Activated CD8-positive, alpha-beta T cell treated with anti-CD3 and anti-CD28 coated beads, Interleukin-2, amount 10 ng/mL, durations not matched to agents 7 days and 5 days (primary cell): ENCODE measurements around the gene CPNE9. TPM values are rescaled to one million over a fixed set of nuclear protein-coding genes. Genes with fewer than 3 reads are reported as not detected.

Source experiments
- ATAC-seq: fragments of 150-1000 bp; cut with Tn5 transposase; one replicate; pipeline ENCODE4 v1.10.0; 2021; ENCODE audit warnings: moderate library complexity
- CTCF ChIA-PET: fragments of 350-600 bp; sonication (Branson Sonifier 250); formaldehyde crosslinking; loops from one replicate; lab custom pipeline; 2021; ENCODE audit warnings: antibody characterized with exemption; lab: Charles Lee
- POLR2A ChIA-PET: fragments of 350-600 bp; sonication (Branson Sonifier 250); formaldehyde crosslinking; loops from one replicate; lab custom pipeline; 2021; ENCODE audit warnings: antibody characterized with exemption; lab: Charles Lee
- DNase-seq: peaks from one replicate; pipeline ENCODE4 v3.0.0-alpha.2; 2020
- H3K27ac Mint-ChIP-seq: one replicate; pipeline ENCODE4 v1.8.0; 2021; ENCODE audit warnings: mild to moderate bottlenecking, mixed read lengths
- H3K27me3 Mint-ChIP-seq: one replicate; pipeline ENCODE4 v1.8.0; 2021; ENCODE audit warnings: low read depth, mixed read lengths
- H3K36me3 Mint-ChIP-seq: one replicate; pipeline ENCODE4 v1.8.0; 2021; ENCODE audit warnings: low read depth, mixed read lengths
- H3K4me1 Mint-ChIP-seq: one replicate; pipeline ENCODE4 v1.8.0; 2021; ENCODE audit warnings: low read depth, mixed read lengths
- H3K4me3 Mint-ChIP-seq: one replicate; pipeline ENCODE4 v1.8.0; 2021; ENCODE audit warnings: mild to moderate bottlenecking, mixed read lengths
- H3K9me3 Mint-ChIP-seq: one replicate; pipeline ENCODE4 v1.8.0; 2022; ENCODE audit warnings: mixed read lengths; ENCODE audit not compliant: insufficient read depth
- total RNA-seq, 2 experiments: library from RNA; stranded (reverse); gene quantifications; one replicate each; pipeline ENCODE4 v1.2.3, GENCODE V29; 2021

Gene CPNE9
- total RNA-seq, 2 experiments from 2014 or later = not detected

- Mint-ChIP-seq H3K9me3 (no peaks in the 10 kb centered on the region), H3K36me3 (peaks cover 14% of the 10 kb centered on the region), H3K4me1 (peaks cover 6% of the 10 kb centered on the region), H3K27me3 (peaks cover 27% of the 10 kb centered on the region), H3K27ac (no peak overlapping the region), H3K4me3 (no peak overlapping the region)
- POLR2A ChIA-PET = no interaction called here
- DNase-seq (no peak), ATAC-seq (no peak)
- CTCF ChIA-PET = no interaction called here
Observed at GRCh38 chr3:9701711-9702110, 1.9 kb upstream of the CPNE9 start.

- Mint-ChIP-seq H3K4me3 (no peak overlapping the region), H3K27ac (no peak overlapping the region), H3K9me3 (no peaks in the 10 kb centered on the region), H3K27me3 (peaks cover 31% of the 10 kb centered on the region), H3K4me1 (peaks cover 6% of the 10 kb centered on the region), H3K36me3 (peaks cover 14% of the 10 kb centered on the region)
- ATAC-seq (no peak), DNase-seq (no peak)
- CTCF ChIA-PET = interaction anchor here (1.3 kb wide), 1 partner anchor 25 kb away, joined by 5 read pairs; no protein-coding TSS in a partner anchor
- POLR2A ChIA-PET = interaction anchor here (0.7 kb wide), 2 partner anchors 11 to 385 kb away, joined by 3 read pairs; no protein-coding TSS in a partner anchor
Observed at GRCh38 chr3:9703240-9703639, 393 bp upstream of the CPNE9 start.

- Mint-ChIP-seq H3K36me3 (peaks cover 14% of the 10 kb centered on the region), H3K4me1 (peaks cover 6% of the 10 kb centered on the region), H3K9me3 (no peaks in the 10 kb centered on the region), H3K27me3 (peaks cover 31% of the 10 kb centered on the region), H3K27ac (no peak overlapping the region), H3K4me3 (no peak overlapping the region)
- ATAC-seq = peak; percentile 57
- ChIA-PET POLR2A (no interaction called here), CTCF (no interaction called here)
- DNase-seq = peak; percentile 27
Observed at GRCh38 chr3:9704347-9705322, 1.0 kb downstream of the CPNE9 start.

GRCh38 chr3:9710174-9710739 lies 6.6 kb downstream of the CPNE9 start:
- DNase-seq (no peak), ATAC-seq (no peak)
- POLR2A ChIA-PET = no interaction called here

GRCh38 chr3:9712415-9712814 lies 8.8 kb downstream of the CPNE9 start:
- H3K4me1 Mint-ChIP-seq = no peaks in the 10 kb centered on the region
- H3K4me3 Mint-ChIP-seq = no peak overlapping the region
- no peaks in the 10 kb centered on the region for H3K9me3 Mint-ChIP-seq
- POLR2A ChIA-PET = no interaction called here
- ATAC-seq (no peak), DNase-seq (no peak)
- CTCF ChIA-PET = interaction anchor here (1.3 to 1.4 kb wide), 2 partner anchors 15 to 20 kb away, joined by 3 to 5 read pairs; no protein-coding TSS in a partner anchor
- no peak overlapping the region for H3K27ac Mint-ChIP-seq
- no peaks in the 10 kb centered on the region for H3K36me3 Mint-ChIP-seq
- H3K27me3 Mint-ChIP-seq = peaks cover 7% of the 10 kb centered on the region

More at GRCh38 chr3:9710174-9710739, 6.6 kb downstream of the CPNE9 start:
- Mint-ChIP-seq H3K9me3 (no peaks in the 10 kb centered on the region), H3K27me3 (peaks cover 21% of the 10 kb centered on the region), H3K27ac (no peak overlapping the region), H3K36me3 (no peaks in the 10 kb centered on the region), H3K4me1 (no peaks in the 10 kb centered on the region), H3K4me3 (no peak overlapping the region)
- CTCF ChIA-PET = no interaction called here

- H3K27me3 Mint-ChIP-seq = peaks cover 8% of the 10 kb centered on the region
- ChIA-PET POLR2A (no interaction called here), CTCF (no interaction called here)
- DNase-seq (no peak), ATAC-seq (no peak)
- no peak overlapping the region for H3K4me3 Mint-ChIP-seq
- no peaks in the 10 kb centered on the region for H3K9me3 Mint-ChIP-seq
- H3K36me3 Mint-ChIP-seq = no peaks in the 10 kb centered on the region
- H3K4me1 Mint-ChIP-seq = no peaks in the 10 kb centered on the region
- H3K27ac Mint-ChIP-seq = no peak overlapping the region
Observed at GRCh38 chr3:9713142-9713541, 9.5 kb downstream of the CPNE9 start.

- Mint-ChIP-seq H3K9me3 (no peaks in the 10 kb centered on the region), H3K4me1 (no peaks in the 10 kb centered on the region), H3K4me3 (no peak overlapping the region), H3K27me3 (peaks cover 8% of the 10 kb centered on the region), H3K27ac (no peak overlapping the region), H3K36me3 (no peaks in the 10 kb centered on the region)
- ATAC-seq (no peak), DNase-seq (no peak)
- ChIA-PET POLR2A (no interaction called here), CTCF (interaction anchor here (1.2 to 2.2 kb wide), 2 partner anchors 12 to 56 kb away, joined by 3 to 11 read pairs; no protein-coding TSS in a partner anchor)
Observed at GRCh38 chr3:9715136-9715535, 11.5 kb downstream of the CPNE9 start.

- POLR2A ChIA-PET = no interaction called here
- Mint-ChIP-seq H3K27me3 (peaks cover 8% of the 10 kb centered on the region), H3K4me1 (no peaks in the 10 kb centered on the region), H3K9me3 (no peaks in the 10 kb centered on the region), H3K4me3 (no peak overlapping the region), H3K27ac (no peak overlapping the region), H3K36me3 (no peaks in the 10 kb centered on the region)
- DNase-seq (no peak), ATAC-seq (peak; percentile 61)
- CTCF ChIA-PET = interaction anchor here (1.2 to 2.2 kb wide), 3 partner anchors 11 to 56 kb away, joined by 3 to 11 read pairs (median 4); partner anchors contain the start of gene BRPF1
Observed at GRCh38 chr3:9715764-9716437, 12.3 kb downstream of the CPNE9 start.

GRCh38 chr3:9716801-9717555 lies 13.3 kb downstream of the CPNE9 start:
- Mint-ChIP-seq H3K4me1 (no peaks in the 10 kb centered on the region), H3K4me3 (no peak overlapping the region), H3K36me3 (no peaks in the 10 kb centered on the region), H3K9me3 (no peaks in the 10 kb centered on the region), H3K27me3 (peaks cover 12% of the 10 kb centered on the region), H3K27ac (no peak overlapping the region)
- POLR2A ChIA-PET = interaction anchor here (1.5 kb wide), 1 partner anchor 37 kb away, joined by 3 read pairs; no protein-coding TSS in a partner anchor
- CTCF ChIA-PET = interaction anchor here (1.9 to 2.2 kb wide), 2 partner anchors 10 to 14 kb away, joined by 4 to 11 read pairs; partner anchors contain the start of gene BRPF1
- DNase-seq (no peak), ATAC-seq (no peak)

- ATAC-seq (no peak), DNase-seq (no peak)
- Mint-ChIP-seq H3K4me3 (no peak overlapping the region), H3K27me3 (peaks cover 12% of the 10 kb centered on the region), H3K4me1 (no peaks in the 10 kb centered on the region), H3K27ac (no peak overlapping the region), H3K36me3 (no peaks in the 10 kb centered on the region), H3K9me3 (no peaks in the 10 kb centered on the region)
- ChIA-PET CTCF (interaction anchor here (1.0 to 1.9 kb wide), 3 partner anchors 10 to 24 kb away, joined by 3 to 10 read pairs (median 4); partner anchors contain the start of gene BRPF1), POLR2A (interaction anchor here (1.5 kb wide), 1 partner anchor 37 kb away, joined by 3 read pairs; no protein-coding TSS in a partner anchor)
Observed at GRCh38 chr3:9717563-9717962, 13.9 kb downstream of the CPNE9 start.
